GM18499 (cell line): ENCODE measurements around the gene RSU1.
"Not testable (repeated sequence)": the region's sequence is repeated elsewhere in the genome, so short reads cannot be mapped to it uniquely, and the experiment has no call there.

Experiments
- ATAC-seq: cut with Tn5 transposase; IDR thresholded peaks from one replicate; pipeline ENCODE4 v1.9.1; 2021; ENCODE audit warnings: moderate number of reproducible peaks; ENCODE audit not compliant: insufficient read depth, unreplicated experiment

Gene RSU1

GRCh38 chr10:16817125-16818019, at the start of gene RSU1:
RSU1 (minus strand) TSS chr10:16817424; CDS start chr10:16817081, 343 bp downstream.
- ATAC-seq, result peak; percentile 98

DNA sequence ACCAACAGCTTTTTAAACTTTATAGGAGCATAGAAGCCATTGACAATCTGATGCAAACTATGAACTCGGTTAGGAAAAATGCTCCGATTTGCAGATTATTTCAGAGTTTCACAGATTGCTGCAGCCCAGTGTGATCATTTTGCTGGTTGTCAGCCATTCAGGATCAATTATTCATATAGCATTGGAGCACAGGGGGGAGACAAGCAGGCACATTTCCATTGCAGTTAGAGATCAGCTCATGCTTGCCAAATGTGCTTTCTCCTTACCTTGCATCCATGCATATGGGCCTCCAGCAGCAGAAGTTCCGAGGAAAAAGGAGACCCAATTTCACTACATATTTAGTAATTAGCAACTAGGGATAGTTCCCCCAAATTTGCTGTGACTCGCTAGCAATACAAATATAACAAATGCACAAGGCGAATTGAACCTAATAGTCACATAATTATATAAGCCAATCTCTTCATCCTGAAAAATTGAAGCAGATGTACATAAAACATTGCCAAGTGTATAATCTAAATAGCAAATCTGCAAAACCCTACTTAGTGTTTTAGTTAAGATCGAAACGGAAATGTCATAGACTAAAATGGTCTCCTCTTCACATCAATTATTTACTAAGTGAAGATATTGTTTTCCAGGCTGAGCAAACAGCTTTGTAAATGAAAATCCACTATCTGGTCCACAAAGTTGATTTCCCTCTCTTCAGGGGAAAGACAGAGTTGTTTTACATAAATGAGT, 49.5 kb upstream of the RSU1 start:
- ATAC-seq, result no peak

- ATAC-seq, result no peak
These were observed 48.5 kb upstream of the RSU1 start for GRCh38 chr10:16865766-16866165.

DNA sequence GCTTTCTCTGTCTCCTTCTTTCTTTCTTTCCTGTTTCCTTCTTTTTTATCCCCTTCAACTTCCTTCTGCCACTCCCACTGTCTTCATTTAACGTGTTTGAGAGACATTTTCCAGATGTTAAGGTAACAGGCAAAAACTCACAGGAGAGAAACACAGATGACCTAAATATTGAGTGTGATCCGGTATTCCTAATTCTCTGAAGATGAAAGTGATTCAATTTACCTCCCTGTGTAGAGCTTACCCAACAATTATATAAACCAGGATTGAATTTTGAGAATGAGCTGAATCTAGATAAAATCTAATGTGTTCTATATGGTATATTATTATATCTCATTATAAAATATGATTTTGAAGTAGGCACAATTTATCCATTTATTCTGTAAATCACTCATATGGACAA, 46.5 kb upstream of the RSU1 start:
- ATAC-seq, result no peak

DNA sequence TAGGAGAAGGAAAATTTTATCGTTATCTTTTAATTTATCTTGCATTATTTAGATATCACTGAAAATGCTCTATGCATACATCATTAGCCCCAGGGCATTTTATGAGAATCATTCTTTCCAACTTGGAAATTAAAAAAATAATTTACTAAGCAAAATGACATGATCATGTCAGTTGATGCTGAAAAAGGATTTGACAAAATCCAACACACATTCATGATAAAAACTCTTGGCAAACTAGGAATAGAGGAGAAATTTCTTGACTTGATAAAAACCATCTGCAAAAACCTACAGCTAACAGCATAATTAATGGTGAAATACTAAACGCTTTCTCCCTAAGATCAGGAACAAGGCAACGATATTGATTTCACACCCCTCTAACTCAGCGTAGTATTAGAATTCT, 40.2 kb upstream of the RSU1 start:
- ATAC-seq, result no peak

GRCh38 chr10:16856567-16856966, 39.3 kb upstream of the RSU1 start:
- ATAC-seq, result no peak

- ATAC-seq, result no peak
These were observed 38.9 kb upstream of the RSU1 start for GRCh38 chr10:16856092-16856491.

GRCh38 chr10:16854623-16855022, 37.4 kb upstream of the RSU1 start:
- no peak for ATAC-seq

DNA sequence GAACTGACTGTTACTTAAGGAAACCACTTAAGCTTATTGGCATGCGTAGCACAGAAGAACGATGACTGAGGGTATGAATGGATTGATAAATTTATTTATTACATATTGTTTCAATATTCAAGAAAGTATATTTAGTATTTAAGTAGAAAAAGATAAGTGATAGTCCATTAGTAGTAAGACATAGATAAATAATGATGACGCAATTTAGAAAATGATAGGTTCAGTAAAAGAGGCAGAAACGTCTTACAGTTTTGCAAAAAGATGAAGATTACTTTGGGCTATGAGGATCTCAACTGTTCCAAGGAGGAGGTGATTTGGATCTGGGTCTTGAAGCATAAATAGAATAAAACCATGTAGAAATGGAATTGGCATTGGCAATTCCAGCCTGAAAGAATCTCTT, 36.6 kb upstream of the RSU1 start:
- ATAC-seq, result no peak

- no peak for ATAC-seq
These were observed 36.0 kb upstream of the RSU1 start for GRCh38 chr10:16853201-16853600.

GRCh38 chr10:16852624-16853023, 35.4 kb upstream of the RSU1 start:
- ATAC-seq, result no peak

GRCh38 chr10:16848562-16849154, 31.4 kb upstream of the RSU1 start:
- no peak for ATAC-seq

DNA sequence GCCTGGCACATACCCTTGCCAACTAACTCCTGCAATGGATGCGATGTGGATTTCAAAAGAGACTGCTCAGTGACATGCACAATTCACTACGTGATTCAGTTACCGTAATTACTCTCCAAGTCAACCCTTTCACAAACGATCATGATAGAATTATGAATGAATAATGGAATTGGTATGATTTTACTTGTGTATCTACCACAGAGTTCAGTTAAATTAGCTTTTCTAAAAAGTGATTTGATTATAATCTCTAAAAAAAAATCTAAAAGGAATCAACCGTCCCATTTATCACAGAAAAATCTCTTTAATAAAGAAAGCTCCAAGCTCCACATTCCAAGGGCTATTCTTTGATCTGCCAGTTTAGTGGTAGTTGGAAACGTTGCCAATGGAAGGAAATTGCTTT, 30.4 kb upstream of the RSU1 start:
- no peak for ATAC-seq

- no peak for ATAC-seq
These were observed 28.0 kb upstream of the RSU1 start for GRCh38 chr10:16845248-16845647.

- no peak for ATAC-seq
These were observed 26.1 kb upstream of the RSU1 start for GRCh38 chr10:16843252-16843870.

GRCh38 chr10:16835228-16835627, 18.0 kb upstream of the RSU1 start:
- ATAC-seq, result no peak

DNA sequence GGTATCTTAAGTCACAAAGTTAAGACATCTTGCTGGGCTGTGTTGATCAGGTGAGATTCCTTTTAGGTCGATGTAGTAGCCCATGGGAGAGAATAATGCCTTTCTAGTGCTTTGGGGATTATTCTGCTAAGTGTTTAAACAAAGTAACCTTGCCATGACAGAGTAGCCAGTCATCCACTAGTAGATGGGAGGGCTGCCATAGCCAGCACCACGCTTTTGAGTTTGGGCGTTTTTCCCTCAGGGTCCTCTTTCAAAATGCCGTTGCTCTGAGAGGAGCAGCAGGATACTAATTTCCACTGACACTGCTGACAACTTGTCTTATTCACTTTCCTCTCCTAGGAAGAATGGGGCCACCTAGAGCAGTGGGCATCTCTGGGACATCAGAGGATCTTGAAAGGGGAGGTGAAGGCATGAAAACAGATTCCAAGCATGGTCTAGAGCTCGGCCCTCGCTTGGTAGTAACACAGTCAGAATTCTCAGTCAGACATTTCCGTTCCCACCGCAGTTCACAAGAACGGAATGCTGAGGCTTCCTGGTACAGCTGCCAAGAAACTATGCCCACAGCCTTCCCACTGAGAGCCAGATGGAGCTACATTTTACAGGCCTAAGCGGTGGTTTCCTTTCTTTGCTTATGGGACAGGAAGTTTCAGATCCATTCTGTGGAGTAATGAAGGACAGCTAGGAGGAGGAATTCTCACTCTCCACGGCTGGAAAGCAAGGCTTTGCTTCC, 15.3 kb upstream of the RSU1 start:
- ATAC-seq, result no peak

DNA sequence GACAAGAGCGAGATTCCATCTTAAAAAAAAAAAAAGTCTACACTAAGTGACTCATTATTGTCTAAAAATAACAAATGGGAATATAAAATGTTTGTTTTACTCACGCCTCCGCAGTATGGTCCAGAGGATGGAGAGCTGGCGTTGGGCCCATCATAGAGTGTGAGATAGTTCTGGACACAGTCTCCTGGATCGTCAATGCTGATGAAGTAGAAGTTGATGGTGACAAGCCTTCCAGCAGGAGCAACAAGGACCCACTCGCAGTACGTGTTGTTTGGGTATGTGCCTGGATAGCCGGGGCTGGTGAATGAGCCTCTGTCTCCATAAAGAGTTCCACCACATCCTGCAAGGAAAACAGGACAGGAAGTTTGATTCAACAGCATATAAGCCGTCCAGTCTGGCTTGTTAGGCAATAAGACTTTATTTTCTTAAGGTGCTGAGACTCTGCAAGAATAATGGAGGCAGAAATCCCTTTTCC, 11.5 kb upstream of the RSU1 start:
- no peak for ATAC-seq

DNA sequence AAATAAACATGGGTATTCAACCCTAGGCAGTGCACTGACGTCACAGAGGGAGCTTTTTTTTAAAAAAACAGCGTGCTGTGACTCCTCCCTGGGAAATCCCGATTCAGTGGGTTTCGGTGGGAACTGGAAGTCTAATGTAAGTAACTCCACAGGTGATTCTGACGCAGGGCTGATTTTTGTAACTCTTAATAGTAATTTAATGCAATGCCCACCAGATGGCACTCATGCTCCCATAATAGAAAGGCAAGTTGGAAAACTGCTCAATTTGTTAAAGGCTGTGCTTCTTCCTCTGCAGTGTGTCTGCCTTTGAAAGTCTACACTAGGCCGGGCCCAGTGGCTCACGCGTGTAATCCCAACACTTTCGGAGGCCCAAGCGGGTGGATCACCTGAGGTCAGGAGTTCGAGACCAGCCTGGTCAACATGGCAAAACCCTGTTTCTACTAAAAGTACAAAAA, 10.9 kb upstream of the RSU1 start:
- ATAC-seq, result peak; percentile 88

- not testable (repeated sequence) for ATAC-seq
These were observed 10.2 kb upstream of the RSU1 start for GRCh38 chr10:16827474-16827873.
